ENCODE measurements around the gene CHRNB1.

Gene CHRNB1

GRCh38 chr17:7411427-7411750 lies 33.5 kb upstream of the CHRNB1 start:
- H3K27me3 Mint-ChIP-seq (ENCODE audit: low read depth) = peaks cover under 1% of the 10 kb centered on the region
- H3K27ac Mint-ChIP-seq = no peak overlapping the region
- H3K4me3 Mint-ChIP-seq = no peak overlapping the region
- no peak for TF ChIP-seq CTCF (IDR thresholded peaks at IDR 0.05; ENCODE audit: unreplicated experiment in 3 of 3)
- peaks cover 35% of the 10 kb centered on the region for H3K36me3 Mint-ChIP-seq (ENCODE audit: low read depth)
- peaks cover 6% of the 10 kb centered on the region for H3K4me1 Mint-ChIP-seq
- no peaks in the 10 kb centered on the region for H3K9me3 Mint-ChIP-seq

GRCh38 chr17:7413346-7413985 lies 31.4 kb upstream of the CHRNB1 start:
- no peaks in the 10 kb centered on the region for H3K9me3 Mint-ChIP-seq
- H3K36me3 Mint-ChIP-seq (ENCODE audit: low read depth) = peaks cover 38% of the 10 kb centered on the region
- H3K27me3 Mint-ChIP-seq (ENCODE audit: low read depth) = no peaks in the 10 kb centered on the region
- H3K27ac Mint-ChIP-seq = peak overlapping the region in 1 of 3 experiments; percentile 23
- H3K4me3 Mint-ChIP-seq = no peak overlapping the region
- peaks cover 6% of the 10 kb centered on the region for H3K4me1 Mint-ChIP-seq
- TF ChIP-seq CTCF (IDR thresholded peaks at IDR 0.05; ENCODE audit: unreplicated experiment in 3 of 3) = no peak

- no peak for TF ChIP-seq CTCF (IDR thresholded peaks at IDR 0.05; ENCODE audit: unreplicated experiment in 3 of 3)
- no peaks in the 10 kb centered on the region for H3K4me1 Mint-ChIP-seq
- H3K27ac Mint-ChIP-seq = no peak overlapping the region
Observed at GRCh38 chr17:7414837-7415236, 30.0 kb upstream of the CHRNB1 start.

GRCh38 chr17:7415784-7416183 lies 29.1 kb upstream of the CHRNB1 start:
- Mint-ChIP-seq H3K27ac (no peak overlapping the region), H3K4me1 (no peaks in the 10 kb centered on the region), H3K9me3 (no peaks in the 10 kb centered on the region), H3K27me3 (ENCODE audit: low read depth) (no peaks in the 10 kb centered on the region), H3K36me3 (ENCODE audit: low read depth) (peaks cover 19% of the 10 kb centered on the region), H3K4me3 (no peak overlapping the region)
- no peak for TF ChIP-seq CTCF (IDR thresholded peaks at IDR 0.05; ENCODE audit: unreplicated experiment in 3 of 3)

More at GRCh38 chr17:7414837-7415236, 30.0 kb upstream of the CHRNB1 start:
- peaks cover 29% of the 10 kb centered on the region for H3K36me3 Mint-ChIP-seq (ENCODE audit: low read depth)
- no peak overlapping the region for H3K4me3 Mint-ChIP-seq
- no peaks in the 10 kb centered on the region for H3K27me3 Mint-ChIP-seq (ENCODE audit: low read depth)
- no peaks in the 10 kb centered on the region for H3K9me3 Mint-ChIP-seq

GRCh38 chr17:7416323-7416722 lies 28.5 kb upstream of the CHRNB1 start:
- H3K27me3 Mint-ChIP-seq (ENCODE audit: low read depth) = no peaks in the 10 kb centered on the region
- TF ChIP-seq CTCF (IDR thresholded peaks at IDR 0.05; ENCODE audit: unreplicated experiment in 3 of 3) = no peak
- peak overlapping the region; percentile 1 to 14 (median 13) for H3K27ac Mint-ChIP-seq
- no peaks in the 10 kb centered on the region for H3K4me1 Mint-ChIP-seq
- no peaks in the 10 kb centered on the region for H3K9me3 Mint-ChIP-seq
- no peak overlapping the region for H3K4me3 Mint-ChIP-seq
- peaks cover 18% of the 10 kb centered on the region for H3K36me3 Mint-ChIP-seq (ENCODE audit: low read depth)

GRCh38 chr17:7417056-7417655 lies 27.7 kb upstream of the CHRNB1 start:
- no peak overlapping the region for H3K27ac Mint-ChIP-seq
- no peak for TF ChIP-seq CTCF (IDR thresholded peaks at IDR 0.05; ENCODE audit: unreplicated experiment in 3 of 3)
- peaks cover 18% of the 10 kb centered on the region for H3K36me3 Mint-ChIP-seq (ENCODE audit: low read depth)

More at GRCh38 chr17:7417056-7417655, 27.7 kb upstream of the CHRNB1 start:
- no peaks in the 10 kb centered on the region for H3K4me1 Mint-ChIP-seq
- no peak overlapping the region for H3K4me3 Mint-ChIP-seq
- no peaks in the 10 kb centered on the region for H3K9me3 Mint-ChIP-seq
- H3K27me3 Mint-ChIP-seq (ENCODE audit: low read depth) = no peaks in the 10 kb centered on the region

Data from nephron (organoid).